ENCODE measurements around the gene VPS72. TPM values are rescaled to one million over a fixed set of nuclear protein-coding genes. Genes with fewer than 3 reads are reported as not detected.

The VPS72 gene
- total and polyA plus RNA-seq, 2 of the 13 experiments (the other 11 are each of a cell fraction or from before 2014, with no cell fraction given): 33.7 to 34.5 TPM

- TF ChIP-seq GTF3A (CRISPR knock-in tag; conservative IDR thresholded peaks at IDR 0.05) (0 out of 2 replicates have a peak, but pooled peaks have one; percentile 84), SKI (IDR thresholded peaks at IDR 0.05; ENCODE audit: partially characterized antibody) (no peak), ZSCAN30 (CRISPR knock-in tag; IDR thresholded peaks at IDR 0.05) (no peak), SP5 (CRISPR knock-in tag; IDR thresholded peaks at IDR 0.05; ENCODE audit: borderline replicate concordance, low read depth) (no peak; the same call in 1 of the 2 replicates), PAWR (CRISPR knock-in tag; IDR thresholded peaks at IDR 0.05; ENCODE audit: borderline replicate concordance) (no peak), POGK (CRISPR knock-in tag; conservative IDR thresholded peaks at IDR 0.05) (0 out of 2 replicates have a peak, but pooled peaks have one; percentile 60), KLF12 (CRISPR knock-in tag; IDR thresholded peaks at IDR 0.05; ENCODE audit: borderline replicate concordance) (peak; percentile 84; the same call in 1 of the 2 replicates), TOPORS (CRISPR knock-in tag; IDR thresholded peaks at IDR 0.05) (no peak), ZNF749 (CRISPR knock-in tag; IDR thresholded peaks at IDR 0.05; ENCODE audit: borderline replicate concordance) (no peak), KLF9 (CRISPR knock-in tag; IDR thresholded peaks at IDR 0.05; ENCODE audit: low read depth) (no peak), MED1 (CRISPR knock-in tag; IDR thresholded peaks at IDR 0.05) (peak; percentile 71), ATF1 (CRISPR knock-in tag; IDR thresholded peaks at IDR 0.05) (peak; percentile 93), CENPBD1 (CRISPR knock-in tag; IDR thresholded peaks at IDR 0.05; ENCODE audit: borderline replicate concordance, low read depth) (peak; percentile 94; the same call in 1 of the 2 replicates), RFXAP (CRISPR knock-in tag; IDR thresholded peaks at IDR 0.05; ENCODE audit: borderline replicate concordance) (no peak), ARNT (IDR thresholded peaks at IDR 0.05) (no peak)
- TF ChIP-seq, protein P1, sequence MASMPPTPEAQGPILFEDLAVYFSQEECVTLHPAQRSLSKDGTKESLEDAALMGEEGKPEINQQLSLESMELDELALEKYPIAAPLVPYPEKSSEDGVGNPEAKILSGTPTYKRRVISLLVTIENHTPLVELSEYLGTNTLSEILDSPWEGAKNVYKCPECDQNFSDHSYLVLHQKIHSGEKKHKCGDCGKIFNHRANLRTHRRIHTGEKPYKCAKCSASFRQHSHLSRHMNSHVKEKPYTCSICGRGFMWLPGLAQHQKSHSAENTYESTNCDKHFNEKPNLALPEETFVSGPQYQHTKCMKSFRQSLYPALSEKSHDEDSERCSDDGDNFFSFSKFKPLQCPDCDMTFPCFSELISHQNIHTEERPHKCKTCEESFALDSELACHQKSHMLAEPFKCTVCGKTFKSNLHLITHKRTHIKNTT (CRISPR knock-in tag; IDR thresholded peaks at IDR 0.05): peak; percentile 95
- TF ChIP-seq, protein P2, sequence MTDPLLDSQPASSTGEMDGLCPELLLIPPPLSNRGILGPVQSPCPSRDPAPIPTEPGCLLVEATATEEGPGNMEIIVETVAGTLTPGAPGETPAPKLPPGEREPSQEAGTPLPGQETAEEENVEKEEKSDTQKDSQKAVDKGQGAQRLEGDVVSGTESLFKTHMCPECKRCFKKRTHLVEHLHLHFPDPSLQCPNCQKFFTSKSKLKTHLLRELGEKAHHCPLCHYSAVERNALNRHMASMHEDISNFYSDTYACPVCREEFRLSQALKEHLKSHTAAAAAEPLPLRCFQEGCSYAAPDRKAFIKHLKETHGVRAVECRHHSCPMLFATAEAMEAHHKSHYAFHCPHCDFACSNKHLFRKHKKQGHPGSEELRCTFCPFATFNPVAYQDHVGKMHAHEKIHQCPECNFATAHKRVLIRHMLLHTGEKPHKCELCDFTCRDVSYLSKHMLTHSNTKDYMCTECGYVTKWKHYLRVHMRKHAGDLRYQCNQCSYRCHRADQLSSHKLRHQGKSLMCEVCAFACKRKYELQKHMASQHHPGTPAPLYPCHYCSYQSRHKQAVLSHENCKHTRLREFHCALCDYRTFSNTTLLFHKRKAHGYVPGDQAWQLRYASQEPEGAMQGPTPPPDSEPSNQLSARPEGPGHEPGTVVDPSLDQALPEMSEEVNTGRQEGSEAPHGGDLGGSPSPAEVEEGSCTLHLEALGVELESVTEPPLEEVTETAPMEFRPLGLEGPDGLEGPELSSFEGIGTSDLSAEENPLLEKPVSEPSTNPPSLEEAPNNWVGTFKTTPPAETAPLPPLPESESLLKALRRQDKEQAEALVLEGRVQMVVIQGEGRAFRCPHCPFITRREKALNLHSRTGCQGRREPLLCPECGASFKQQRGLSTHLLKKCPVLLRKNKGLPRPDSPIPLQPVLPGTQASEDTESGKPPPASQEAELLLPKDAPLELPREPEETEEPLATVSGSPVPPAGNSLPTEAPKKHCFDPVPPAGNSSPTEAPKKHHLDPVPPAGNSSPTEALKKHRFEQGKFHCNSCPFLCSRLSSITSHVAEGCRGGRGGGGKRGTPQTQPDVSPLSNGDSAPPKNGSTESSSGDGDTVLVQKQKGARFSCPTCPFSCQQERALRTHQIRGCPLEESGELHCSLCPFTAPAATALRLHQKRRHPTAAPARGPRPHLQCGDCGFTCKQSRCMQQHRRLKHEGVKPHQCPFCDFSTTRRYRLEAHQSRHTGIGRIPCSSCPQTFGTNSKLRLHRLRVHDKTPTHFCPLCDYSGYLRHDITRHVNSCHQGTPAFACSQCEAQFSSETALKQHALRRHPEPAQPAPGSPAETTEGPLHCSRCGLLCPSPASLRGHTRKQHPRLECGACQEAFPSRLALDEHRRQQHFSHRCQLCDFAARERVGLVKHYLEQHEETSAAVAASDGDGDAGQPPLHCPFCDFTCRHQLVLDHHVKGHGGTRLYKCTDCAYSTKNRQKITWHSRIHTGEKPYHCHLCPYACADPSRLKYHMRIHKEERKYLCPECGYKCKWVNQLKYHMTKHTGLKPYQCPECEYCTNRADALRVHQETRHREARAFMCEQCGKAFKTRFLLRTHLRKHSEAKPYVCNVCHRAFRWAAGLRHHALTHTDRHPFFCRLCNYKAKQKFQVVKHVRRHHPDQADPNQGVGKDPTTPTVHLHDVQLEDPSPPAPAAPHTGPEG (CRISPR knock-in tag; IDR thresholded peaks at IDR 0.05): 0 out of 2 replicates have a peak, but pooled peaks have one; percentile 72
- TF ChIP-seq, protein P3, sequence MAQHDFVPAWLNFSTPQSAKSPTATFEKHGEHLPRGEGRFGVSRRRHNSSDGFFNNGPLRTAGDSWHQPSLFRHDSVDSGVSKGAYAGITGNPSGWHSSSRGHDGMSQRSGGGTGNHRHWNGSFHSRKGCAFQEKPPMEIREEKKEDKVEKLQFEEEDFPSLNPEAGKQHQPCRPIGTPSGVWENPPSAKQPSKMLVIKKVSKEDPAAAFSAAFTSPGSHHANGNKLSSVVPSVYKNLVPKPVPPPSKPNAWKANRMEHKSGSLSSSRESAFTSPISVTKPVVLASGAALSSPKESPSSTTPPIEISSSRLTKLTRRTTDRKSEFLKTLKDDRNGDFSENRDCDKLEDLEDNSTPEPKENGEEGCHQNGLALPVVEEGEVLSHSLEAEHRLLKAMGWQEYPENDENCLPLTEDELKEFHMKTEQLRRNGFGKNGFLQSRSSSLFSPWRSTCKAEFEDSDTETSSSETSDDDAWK (CRISPR knock-in tag; IDR thresholded peaks at IDR 0.05): no peak
These were observed 24.1 kb downstream of the VPS72 start, which contains the start of the genes LYSMD1 and SCNM1 (continued) for GRCh38 chr1:151165738-151166504.

Data from HepG2 (cell line).